GM18526 (cell line): ENCODE data around the gene GPX4.
A peak's percentile ranks its signal among the peaks of the same experiment; 100 is the strongest.

Experiments used
- POLR2A ChIP-seq: IDR thresholded peaks from 3 replicates; pipeline ENCODE4 v1.6.1; 2011; ENCODE audit not compliant: insufficient read length; ENCODE audit errors: extremely low read depth

Gene GPX4

GRCh38 chr19:1087813-1088415 lies 15.9 kb upstream of the GPX4 start:
- peak; percentile 25 for TF ChIP-seq POLR2A

GRCh38 chr19:1088416-1089010 lies 15.3 kb upstream of the GPX4 start:
- TF ChIP-seq POLR2A: no peak

- TF ChIP-seq POLR2A: no peak
Observed at GRCh38 chr19:1089126-1089771, 14.5 kb upstream of the GPX4 start.

GRCh38 chr19:1089891-1090290 lies 13.9 kb upstream of the GPX4 start:
- TF ChIP-seq POLR2A: no peak

GRCh38 chr19:1090731-1091543 lies 12.9 kb upstream of the GPX4 start:
- TF ChIP-seq POLR2A: no peak

- TF ChIP-seq POLR2A: no peak
Observed at GRCh38 chr19:1091544-1092175, 12.1 kb upstream of the GPX4 start.

GRCh38 chr19:1093330-1093729 lies 10.5 kb upstream of the GPX4 start:
- TF ChIP-seq POLR2A: no peak

GRCh38 chr19:1093811-1094553 lies 9.8 kb upstream of the GPX4 start:
- TF ChIP-seq POLR2A: no peak

- no peak for TF ChIP-seq POLR2A
Observed at GRCh38 chr19:1094655-1094977, 9.2 kb upstream of the GPX4 start.

GRCh38 chr19:1094978-1095701 lies 8.7 kb upstream of the GPX4 start, which contains the start of gene POLR2E:
TSS of gene POLR2E (minus strand) at chr19:1095375. CDS start at chr19:1095315, 60 bp downstream.
- peak; percentile 87 for TF ChIP-seq POLR2A

GRCh38 chr19:1097810-1098176 lies 6.0 kb upstream of the GPX4 start:
- no peak for TF ChIP-seq POLR2A

- no peak for TF ChIP-seq POLR2A
Observed at GRCh38 chr19:1098177-1099051, 5.4 kb upstream of the GPX4 start.

- TF ChIP-seq POLR2A: no peak
Observed at GRCh38 chr19:1101337-1101698, 2.5 kb upstream of the GPX4 start.
